ENCODE measurements around the gene TESK2.
"Not testable (repeated sequence)": the region's sequence is repeated elsewhere in the genome, so short reads cannot be mapped to it uniquely, and the experiment has no call there.

TESK2 gene

DNA sequence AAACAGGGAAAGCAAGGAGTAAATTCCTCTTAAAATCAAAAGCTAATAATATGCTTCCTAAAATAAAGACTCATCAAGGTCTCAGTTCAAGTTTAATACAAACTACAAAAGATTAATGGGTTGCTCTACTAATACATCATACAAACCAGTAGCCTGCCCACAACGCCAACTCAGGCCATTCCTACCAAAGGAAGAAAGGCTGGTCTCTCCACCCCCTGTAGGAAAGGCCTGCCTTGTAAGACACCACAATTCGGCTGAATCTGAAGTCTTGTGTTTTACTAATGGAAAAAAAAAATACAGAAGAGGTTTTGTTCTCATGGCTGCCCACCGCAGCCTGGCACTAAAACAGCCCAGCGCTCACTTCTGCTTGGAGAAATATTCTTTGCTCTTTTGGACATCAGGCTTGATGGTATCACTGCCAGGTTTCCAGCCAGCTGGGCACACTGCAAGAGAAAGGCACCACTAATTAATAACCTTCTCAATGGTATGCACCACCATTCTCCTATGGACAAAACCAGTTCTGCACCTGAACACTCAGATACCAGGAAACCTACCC, 20.1 kb upstream of the TESK2 start:
- intact Hi-C loops (cut with DNase I) = loop anchor here (5.0 kb wide), 1 partner anchor 61 kb away; no protein-coding TSS in a partner anchor
- peak in 2 of 10 donors; percentile 66 to 87 for DNase-seq

DNA sequence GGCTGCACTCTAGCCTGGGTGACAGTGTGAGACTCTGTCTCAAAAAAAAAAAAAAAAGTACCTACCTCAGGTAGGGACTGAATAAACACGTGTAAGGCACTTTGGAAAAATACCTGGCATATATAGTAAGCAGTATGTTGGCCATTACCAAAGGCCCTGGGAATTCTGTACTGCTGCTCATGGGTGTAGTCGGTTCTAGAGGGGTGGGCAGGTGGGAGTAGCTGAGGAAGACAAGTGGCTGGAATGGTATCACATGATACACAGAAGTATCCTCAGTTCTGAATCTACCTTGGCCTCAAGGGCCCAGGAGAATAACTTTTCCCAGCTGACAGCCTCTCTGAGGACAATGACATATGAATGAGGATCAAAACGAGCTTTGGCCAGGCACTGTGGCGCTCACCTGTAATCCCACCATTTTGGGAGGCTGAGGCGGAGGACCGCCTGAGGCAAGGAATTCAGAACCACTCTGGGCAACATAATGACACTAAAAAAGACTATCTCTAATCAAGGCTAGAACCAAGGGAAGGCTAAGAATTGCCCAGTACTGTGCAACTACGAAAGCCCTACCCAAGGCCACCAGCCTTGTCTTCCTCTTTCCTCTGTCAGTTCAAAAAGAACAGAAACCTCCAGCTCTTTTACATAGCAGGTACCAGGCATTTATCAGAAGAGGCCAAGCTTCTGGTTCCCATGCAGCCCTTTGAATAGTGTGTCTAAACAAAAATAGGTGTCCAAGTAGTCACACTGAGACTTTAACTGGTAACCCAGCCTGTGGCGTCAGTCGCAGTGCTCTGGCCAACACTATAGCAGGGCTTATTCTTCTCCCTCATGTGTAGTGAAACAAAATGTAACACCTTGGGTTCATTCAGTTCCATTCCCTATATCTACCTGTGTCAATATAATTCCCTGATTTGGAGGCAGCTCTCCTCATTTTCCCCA, 19.3 kb upstream of the TESK2 start:
- intact Hi-C loops (cut with DNase I) = loop anchor here (5.0 kb wide), 1 partner anchor 62 kb away; no protein-coding TSS in a partner anchor
- DNase-seq = peak in 1 of 10 donors; percentile 40

DNA sequence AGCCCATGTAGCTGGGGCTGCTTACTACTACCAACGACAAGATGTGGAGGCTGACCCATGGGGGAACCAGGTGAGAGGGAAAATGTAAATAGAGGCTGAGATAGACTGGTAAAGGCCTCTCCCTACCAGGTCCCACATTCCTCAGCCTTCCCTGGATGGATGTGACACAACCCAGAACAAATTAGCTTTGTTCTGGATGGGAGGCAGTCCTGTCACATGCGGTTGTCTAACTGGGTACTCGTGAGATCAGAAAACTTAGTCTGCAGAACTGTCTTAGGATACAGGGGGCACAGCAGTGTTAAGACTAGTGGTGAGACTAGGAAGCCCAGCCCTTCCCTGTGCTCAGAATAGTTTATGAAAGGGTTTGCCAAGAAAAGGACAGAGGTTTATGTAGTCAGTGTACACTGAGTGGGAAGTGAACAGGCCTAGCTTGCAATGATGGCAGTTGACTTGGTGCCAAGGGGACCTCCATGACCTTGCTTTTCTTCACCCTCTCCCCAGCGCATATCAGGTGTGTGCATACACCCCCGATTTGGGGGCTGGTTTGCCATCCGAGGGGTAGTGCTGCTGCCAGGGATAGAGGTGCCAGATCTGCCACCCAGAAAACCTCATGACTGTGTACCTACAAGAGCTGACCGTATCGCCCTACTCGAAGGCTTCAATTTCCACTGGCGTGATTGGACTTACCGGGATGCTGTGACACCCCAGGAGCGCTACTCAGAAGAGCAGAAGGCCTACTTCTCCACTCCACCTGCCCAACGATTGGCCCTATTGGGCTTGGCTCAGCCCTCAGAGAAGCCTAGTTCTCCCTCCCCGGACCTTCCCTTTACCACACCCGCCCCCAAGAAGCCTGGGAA, 17.6 kb upstream of the TESK2 start:
- intact Hi-C loops (cut with DNase I) = no loop called here
- DNase-seq = peak in 1 of 10 donors; percentile 45

DNA sequence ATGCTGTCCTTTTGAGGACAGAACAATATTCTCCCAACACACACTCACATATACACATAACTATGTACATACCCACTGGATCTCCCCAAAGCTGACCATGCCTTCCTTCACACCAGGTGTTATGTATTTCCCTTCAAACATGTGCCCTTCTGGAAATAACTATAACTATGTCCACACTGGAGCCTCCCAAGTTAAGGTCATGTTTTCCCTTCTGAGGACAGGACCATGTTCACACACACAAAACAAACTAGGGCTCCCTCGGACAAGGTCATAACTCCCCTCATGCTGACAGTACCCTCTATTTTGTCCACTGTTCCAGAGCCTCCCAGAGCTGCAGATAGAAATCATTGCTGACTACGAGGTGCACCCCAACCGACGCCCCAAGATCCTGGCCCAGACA, 16.9 kb upstream of the TESK2 start:
- DNase-seq = no peak
- intact Hi-C loops (cut with DNase I) = no loop called here

DNA sequence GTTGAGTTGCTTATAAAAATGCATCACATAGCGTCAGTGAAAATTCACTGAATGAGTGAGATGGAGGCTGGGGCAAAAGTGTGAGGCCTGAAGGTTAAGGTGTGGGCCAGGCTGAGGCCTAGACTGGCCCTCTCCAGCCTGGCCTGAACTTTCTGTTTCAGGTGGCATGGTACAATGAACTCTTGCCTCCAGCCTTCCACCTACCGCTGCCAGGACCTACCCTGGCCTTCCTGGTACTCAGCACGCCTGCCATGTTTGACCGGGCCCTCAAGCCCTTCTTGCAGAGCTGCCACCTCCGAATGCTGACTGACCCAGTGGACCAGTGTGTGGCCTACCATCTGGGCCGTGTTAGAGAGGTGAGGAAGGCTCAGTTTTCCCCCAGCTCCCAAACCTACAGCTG, 16.2 kb upstream of the TESK2 start:
- DNase-seq = peak in 1 of 10 donors; percentile 3
- intact Hi-C loops (cut with DNase I) = no loop called here

DNA sequence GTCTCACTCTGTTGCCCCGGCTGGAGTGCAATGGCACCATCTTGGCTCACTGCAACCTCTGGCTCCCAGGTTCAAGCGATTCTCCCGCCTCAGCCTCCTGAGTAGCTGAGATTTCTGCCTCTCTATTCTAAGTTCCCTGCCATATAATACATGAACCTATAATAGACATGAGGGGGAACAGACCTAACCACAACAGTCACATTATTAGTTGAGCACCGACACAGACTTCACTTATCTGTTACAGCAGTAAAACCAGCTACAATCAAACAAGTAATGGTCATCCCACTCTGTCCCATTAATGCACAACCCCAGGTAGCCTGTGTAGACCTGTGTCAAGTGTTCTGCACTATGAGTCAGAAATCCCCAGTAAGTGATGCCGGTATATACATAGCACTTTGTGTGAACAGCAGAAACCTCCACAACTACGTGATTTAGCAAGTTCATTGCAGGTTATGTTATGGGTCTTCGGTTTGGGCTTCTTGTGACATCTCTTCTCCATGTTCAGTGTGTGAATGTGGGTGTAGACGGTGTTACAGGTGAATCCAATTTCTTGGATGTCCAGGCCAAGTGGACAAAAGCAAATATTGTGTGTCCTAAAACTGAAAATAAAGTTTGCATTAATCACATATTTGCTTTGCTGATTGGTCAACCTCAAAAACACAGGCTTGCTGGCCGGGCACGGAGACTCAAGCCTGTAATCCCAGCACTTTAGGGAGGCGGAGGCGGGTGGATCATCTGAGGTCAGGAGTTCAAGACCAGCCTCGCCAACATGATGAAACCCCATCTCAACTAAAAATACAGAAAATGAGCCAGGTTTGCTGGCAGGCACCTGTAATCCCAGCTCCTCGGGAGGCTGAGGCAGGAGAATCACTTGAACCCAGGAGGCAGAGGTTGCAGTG, 12.7 kb upstream of the TESK2 start:
- peak in 1 of 10 donors; percentile 16 for DNase-seq
- intact Hi-C loops (cut with DNase I) = no loop called here

DNA sequence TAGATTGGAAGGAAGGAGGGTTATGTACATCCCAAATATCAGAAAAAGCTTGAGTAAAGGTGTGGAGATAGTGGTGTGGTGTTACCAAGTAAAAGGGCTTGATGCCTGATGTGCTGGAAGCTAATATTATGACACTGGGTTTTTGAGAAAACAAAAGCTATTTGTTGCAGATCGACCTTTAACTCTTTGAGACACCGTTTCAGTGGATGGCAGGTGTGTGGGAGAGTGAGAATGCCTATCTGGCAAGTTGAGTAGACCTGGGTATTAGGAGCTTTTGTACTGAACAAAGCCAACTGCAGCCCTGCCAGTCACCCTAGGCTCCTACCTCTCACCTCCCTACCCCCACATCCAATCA, 10.5 kb upstream of the TESK2 start:
- intact Hi-C loops (cut with DNase I) = no loop called here
- DNase-seq = no peak

DNA sequence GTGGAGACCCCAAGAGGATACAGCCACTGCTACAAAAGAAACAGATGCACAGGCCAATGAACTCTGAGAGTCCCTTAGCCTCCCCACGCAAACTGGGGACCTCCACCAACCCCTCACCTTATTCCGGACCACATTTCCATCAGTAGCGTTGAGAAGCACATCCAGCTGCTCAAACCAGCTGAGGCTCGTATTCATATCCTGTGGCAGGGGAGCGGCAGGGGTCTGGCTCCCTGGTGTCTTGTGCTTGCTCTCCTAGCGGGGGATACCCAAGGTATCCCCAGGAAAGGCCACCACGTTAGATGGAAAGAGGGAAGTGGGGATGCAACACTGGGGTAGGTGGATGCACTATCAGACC, 8.4 kb upstream of the TESK2 start:
- DNase-seq = peak in 1 of 10 donors; percentile 59
- intact Hi-C loops (cut with DNase I) = loop anchor here (2.0 kb wide), 1 partner anchor 51 kb away; the partner anchor contains the start of gene AKR1A1

DNA sequence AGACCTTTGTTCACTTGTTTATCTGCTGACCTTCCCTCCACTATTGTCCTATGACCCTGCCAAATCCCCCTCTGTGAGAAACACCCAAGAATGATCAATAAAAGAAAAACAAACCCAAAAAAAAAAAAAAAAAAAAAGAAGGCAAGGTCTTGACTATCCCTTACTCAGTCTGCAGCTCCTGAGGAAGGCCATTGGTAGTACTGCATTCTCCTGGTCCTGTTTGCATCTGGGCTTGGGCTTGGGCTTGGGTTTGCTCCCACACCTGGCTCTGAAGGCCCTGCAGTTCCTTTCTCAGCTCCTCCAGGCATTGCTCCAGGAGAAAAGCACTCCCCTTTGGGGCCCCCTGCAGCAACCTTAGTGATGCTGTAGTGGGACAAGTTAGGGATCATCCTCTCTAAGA, 7.3 kb upstream of the TESK2 start:
- no peak for DNase-seq
- intact Hi-C loops (cut with DNase I) = loop anchor here (2.0 kb wide), 1 partner anchor 53 kb away; the partner anchor contains the start of gene AKR1A1

DNA sequence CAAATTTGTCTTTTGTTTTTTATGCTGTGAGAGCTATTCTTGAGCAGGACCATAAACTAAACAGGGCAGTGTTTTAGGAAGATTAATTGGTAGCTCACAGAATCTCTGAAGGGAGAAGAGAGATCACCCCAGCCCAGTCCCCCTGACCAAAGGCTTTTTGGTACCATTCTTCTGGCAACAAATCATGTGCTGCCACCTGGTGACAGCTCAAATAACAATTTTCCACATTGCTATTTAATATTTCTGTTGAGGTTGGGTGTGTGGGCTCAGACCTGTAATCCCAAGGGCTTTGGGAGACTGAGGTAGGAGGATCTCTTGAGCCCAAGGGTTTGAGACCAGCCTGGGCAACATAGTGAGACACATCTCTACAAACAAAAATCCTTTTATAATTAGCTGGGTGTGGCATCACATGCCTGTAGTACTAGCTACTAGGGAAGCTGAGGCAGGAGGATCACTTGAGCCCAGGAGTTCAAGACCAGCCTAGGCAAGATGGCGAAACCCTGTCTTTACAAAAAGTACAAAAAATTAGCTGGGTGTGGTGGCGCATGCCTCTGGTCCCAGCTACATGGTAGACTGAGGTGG, 2.2 kb upstream of the TESK2 start:
- DNase-seq = peak in 4 of 10 donors; percentile 37 to 66 (median 50)

DNA sequence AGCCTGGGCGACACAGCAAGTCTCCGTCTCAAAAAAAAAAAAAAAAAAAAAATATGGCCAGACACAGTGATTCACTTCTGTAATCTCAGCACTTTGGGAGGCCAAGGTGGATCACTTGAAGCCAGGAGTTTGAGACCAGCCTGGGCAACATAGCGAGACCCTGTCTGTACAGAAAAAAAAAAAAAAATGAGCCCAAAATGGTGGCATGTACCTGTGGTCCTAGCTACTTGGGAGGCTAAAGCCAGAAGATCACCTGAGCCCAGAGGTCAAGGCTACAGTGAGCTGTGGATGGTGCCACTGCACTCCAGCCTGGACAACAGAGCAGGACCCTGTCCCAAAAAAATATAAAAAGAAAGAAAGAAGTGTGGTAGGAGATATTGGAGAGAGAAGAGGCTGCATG, 1.7 kb upstream of the TESK2 start:
- no peak for DNase-seq
- intact Hi-C loops (cut with DNase I) = loop anchor here (1.0 to 5.0 kb wide), 3 partner anchors 133 to 476 kb away; partner anchors contain the start of genes MUTYH and TOE1

More for the DNA sequence above, 2.2 kb upstream of the TESK2 start:
- intact Hi-C loops (cut with DNase I) = loop anchor here (1.0 to 5.0 kb wide), 3 partner anchors 134 to 476 kb away; partner anchors contain the start of genes MUTYH and TOE1

DNA sequence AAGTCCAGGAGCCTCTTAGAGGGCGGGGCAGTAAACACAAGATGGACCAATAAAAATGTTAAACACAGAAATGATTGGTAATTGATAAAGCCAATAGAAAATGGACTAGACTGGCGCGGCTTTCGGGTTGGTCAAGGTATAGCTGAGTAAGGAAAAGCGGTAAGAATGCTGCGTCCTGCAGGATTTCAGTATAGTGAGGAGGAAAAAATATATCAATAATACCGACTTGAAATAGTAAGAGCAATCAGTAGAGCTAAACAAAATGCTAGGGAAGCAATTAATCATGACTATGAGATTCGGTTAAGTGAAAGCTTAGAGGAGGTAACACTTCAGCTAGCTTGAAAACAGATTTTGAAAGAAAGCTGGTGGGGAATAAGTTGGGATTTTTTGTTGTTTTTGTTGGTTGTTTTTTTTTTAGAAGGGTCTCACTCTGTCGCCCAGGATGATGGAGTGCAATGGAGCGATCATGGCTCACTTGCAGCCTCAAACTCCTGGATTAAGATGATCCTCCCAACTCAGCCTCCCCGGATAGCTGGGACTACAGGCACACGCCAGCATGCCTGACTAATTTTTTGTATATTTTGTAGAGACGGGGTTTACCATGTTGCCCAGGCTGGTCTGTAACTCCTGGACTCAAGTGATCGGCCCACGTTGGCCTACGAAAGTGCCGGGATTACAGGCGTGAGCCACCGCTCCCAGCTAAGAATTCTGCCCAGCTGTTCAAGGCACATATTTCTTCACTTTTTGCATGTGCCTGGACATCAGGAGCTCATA, 711 bp upstream of the TESK2 start:
- intact Hi-C loops (cut with DNase I) = loop anchor here (2.0 to 5.0 kb wide), 2 partner anchors 149 to 475 kb away; partner anchors contain the start of genes MUTYH and TOE1
- no peak for DNase-seq

DNA sequence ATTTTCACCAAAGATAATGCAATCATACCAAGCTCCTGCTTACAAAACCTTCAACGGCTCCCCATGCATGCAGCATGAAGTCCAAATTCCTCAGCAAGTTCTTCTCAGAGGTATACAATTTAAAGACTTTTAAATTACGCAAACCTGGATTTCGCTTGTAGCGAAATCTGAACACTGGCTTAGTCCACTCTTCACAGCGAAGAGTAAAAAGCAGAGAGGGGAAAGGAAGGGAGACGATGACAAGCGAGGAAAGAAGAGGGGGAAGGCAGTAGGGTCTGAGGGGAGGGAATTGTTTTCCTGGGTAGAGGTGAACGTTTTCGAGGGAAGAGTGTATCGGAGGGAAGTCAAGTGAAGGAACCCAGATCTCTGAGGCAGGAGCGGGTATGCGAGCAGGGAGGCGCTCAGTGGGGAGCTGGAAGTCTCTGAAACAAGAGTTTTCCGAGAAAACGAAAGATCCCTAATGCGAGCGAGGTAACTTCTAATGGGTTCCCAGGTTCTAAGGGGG, 790 bp downstream of the TESK2 start:
- DNase-seq = peak in 2 of 10 donors; percentile 20 to 41
- intact Hi-C loops (cut with DNase I) = loop anchor here (5.0 kb wide), 1 partner anchor 148 kb away; the partner anchor contains the start of genes MUTYH and TOE1

DNA sequence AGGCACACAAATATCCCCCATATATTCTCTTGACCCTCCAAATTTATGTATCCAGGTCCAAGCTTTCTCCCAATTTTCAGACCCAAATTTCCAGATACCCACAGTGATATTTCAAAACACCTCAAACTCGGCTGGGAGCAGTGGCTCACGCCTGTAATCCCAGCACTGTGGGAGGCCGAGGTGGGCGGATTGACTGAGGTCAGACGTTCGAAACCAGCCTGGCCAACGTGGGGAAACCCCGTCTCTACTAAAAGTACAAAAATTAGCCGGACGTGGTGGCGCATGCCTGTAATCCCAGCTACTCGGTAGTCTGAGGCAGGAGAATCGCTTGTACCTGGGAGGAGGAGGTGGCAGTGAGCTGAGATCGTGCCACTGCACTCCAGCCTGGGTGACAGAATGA, 1.6 kb downstream of the TESK2 start:
- intact Hi-C loops (cut with DNase I) = not testable (repeated sequence)
- DNase-seq = peak in 1 of 10 donors; percentile 13

DNA sequence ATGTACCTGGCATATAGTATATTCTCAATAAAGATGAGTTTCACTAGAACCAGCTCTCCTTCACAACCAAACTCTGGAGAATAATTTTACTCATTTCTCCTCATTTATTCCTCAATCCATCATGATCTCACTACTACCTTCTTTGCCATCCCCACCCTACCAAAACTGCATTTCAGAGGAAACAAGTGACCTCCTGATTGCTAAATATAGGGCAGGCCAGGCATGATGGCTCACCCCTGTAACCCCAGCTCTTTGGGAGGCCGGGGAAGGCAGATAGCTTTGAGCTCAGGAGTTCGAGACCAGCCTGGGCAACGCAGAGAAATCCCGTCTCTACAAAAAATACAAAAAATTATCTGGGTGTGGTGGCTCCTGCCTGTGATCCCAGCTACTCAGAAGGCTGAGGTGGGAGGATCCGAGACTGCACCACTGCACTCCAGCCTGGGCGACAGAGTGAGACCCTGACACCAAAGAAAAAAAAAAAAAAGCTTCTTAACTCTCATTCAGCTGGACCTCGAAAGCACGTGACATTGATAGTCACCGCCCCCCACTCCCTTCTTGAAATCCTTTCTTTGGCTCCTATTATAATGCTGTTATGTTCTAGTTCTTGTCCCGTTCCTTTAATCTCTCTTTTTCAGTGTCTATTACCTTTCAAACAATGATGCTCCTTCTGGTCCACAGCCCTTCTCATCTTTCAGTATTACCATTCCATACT, 2.1 kb downstream of the TESK2 start:
- DNase-seq = no peak
- intact Hi-C loops (cut with DNase I) = no loop called here

DNA sequence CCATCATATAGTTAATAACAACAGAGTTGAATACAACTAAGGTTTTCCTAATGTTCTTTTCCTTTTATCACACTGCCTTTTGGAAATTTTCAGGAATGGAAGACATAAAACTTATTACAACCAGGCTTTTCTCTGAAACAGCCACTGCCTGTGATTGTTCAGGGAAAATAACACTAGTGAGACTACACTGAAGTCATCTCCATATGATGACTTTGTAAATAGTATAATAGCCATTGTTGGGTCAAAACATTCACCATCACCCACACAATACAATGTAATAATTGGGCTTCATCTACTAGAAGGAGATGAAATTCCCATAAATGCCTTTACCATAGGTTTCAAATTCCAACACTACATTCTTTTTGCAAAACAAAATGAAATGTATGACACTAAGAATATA, 5.0 kb downstream of the TESK2 start:
- DNase-seq = no peak
- intact Hi-C loops (cut with DNase I) = no loop called here

DNA sequence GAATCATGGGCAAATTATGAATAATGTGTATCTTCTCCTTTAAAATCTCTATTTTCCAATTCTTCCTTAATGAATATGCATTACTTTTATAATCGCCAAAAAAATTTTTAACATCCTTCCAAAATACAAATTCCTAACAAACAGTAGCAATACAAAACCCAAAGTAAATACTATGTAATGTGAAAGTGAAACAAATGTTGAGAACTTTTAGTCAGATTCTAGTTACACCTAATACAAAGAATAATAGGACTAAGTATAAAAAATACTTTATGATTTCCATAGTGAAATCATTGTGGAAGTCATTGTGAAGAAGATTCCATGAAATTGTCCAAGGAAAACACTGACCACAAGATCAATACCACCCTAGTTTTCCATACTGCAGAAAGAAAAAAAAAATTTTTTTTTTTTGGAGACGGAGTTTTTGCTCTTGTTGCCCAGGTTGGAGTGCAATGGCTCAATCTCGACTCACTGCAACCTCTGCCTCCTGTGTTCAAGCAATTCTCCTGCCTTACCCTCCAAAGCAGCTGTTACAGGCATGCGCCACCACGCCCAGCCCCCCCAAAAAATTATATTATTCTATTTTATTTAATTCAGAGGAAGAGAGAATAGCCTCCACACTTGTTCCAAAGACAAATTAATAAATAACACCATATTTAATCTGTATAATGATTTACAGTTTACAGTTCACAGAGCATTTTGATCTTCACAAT, 11.8 kb downstream of the TESK2 start:
- DNase-seq = no peak
- intact Hi-C loops (cut with DNase I) = loop anchor here (10.0 kb wide), 1 partner anchor 64 kb away; no protein-coding TSS in a partner anchor

Data from posterior cingulate gyrus (tissue), 11 donors.